H9 (cell line): ENCODE data around the gene SPATA17. TPM values are rescaled to one million over a fixed set of nuclear protein-coding genes. Genes with fewer than 3 reads are reported as not detected.

Experiments
- DNase-seq: peaks from one replicate; pipeline ENCODE4 v3.0.0-alpha.2; 2017
- H2AFZ ChIP-seq: one replicate; pipeline ENCODE4 v1.6.1; 2013; ENCODE audit warnings: mild to moderate bottlenecking, low read length, control low read depth, moderate library complexity
- H2AK5ac ChIP-seq: 2 replicates; pipeline ENCODE4 v1.6.1; 2013; ENCODE audit warnings: low read length, control low read depth, mixed read lengths; ENCODE audit not compliant: insufficient read length
- H2BK120ac ChIP-seq: one replicate; pipeline ENCODE4 v1.6.1; 2013; ENCODE audit warnings: low read depth, mild to moderate bottlenecking, low read length, control low read depth, inconsistent platforms; ENCODE audit not compliant: poor library complexity, severe bottlenecking
- H2BK12ac ChIP-seq: 2 replicates; pipeline ENCODE4 v1.6.1; 2013; ENCODE audit warnings: low read length, control low read depth, mixed read lengths, low read depth; ENCODE audit not compliant: insufficient read length
- H2BK15ac ChIP-seq: 2 replicates; pipeline ENCODE4 v1.6.1; 2013; ENCODE audit warnings: low read depth, low read length, control low read depth
- H2BK20ac ChIP-seq: one replicate; pipeline ENCODE4 v1.6.1; 2013; ENCODE audit warnings: low read depth, mild to moderate bottlenecking, low read length, control low read depth, inconsistent platforms; ENCODE audit not compliant: poor library complexity, severe bottlenecking
- H2BK5ac ChIP-seq: 2 replicates; pipeline ENCODE4 v1.6.1; 2013; ENCODE audit warnings: low read length, control low read depth, mixed read lengths; ENCODE audit not compliant: insufficient read length
- H3K14ac ChIP-seq: 2 replicates; pipeline ENCODE4 v1.6.1; 2013; ENCODE audit warnings: low read length, control low read depth; ENCODE audit not compliant: insufficient read depth
- H3K18ac ChIP-seq: 2 replicates; pipeline ENCODE4 v1.6.1; 2013; ENCODE audit warnings: low read depth, mild to moderate bottlenecking, mixed read lengths, low read length, control low read depth; ENCODE audit not compliant: insufficient read length
- H3K23ac ChIP-seq: 2 replicates; pipeline ENCODE4 v1.6.1; 2013; ENCODE audit warnings: low read length, control low read depth, mixed read lengths, low read depth; ENCODE audit not compliant: insufficient read length
- H3K23me2 ChIP-seq: 2 replicates; pipeline ENCODE4 v1.6.1; 2013; ENCODE audit warnings: low read depth, mild to moderate bottlenecking, mixed read lengths, low read length, control low read depth; ENCODE audit not compliant: insufficient read length, poor library complexity, severe bottlenecking
- H3K27ac ChIP-seq: 2 replicates; pipeline ENCODE4 v1.5.1; 2013; ENCODE audit warnings: low read length, control low read depth, mixed read lengths, low read depth; ENCODE audit not compliant: insufficient read length
- H3K27me3 ChIP-seq: 2 replicates; pipeline ENCODE4 v1.6.1; 2013; ENCODE audit warnings: low read length, control low read depth, inconsistent platforms; ENCODE audit not compliant: insufficient read depth
- H3K4ac ChIP-seq: 2 replicates; pipeline ENCODE4 v1.6.1; 2013; ENCODE audit warnings: low read depth, mild to moderate bottlenecking, control low read depth, inconsistent platforms, low read length, moderate library complexity
- H3K4me1 ChIP-seq: 2 replicates; pipeline ENCODE4 v1.6.1; 2013; ENCODE audit warnings: low read length, control low read depth, inconsistent platforms; ENCODE audit not compliant: insufficient read depth
- H3K4me2 ChIP-seq: 2 replicates; pipeline ENCODE4 v1.6.1; 2013; ENCODE audit warnings: low read length, control low read depth, mixed read lengths; ENCODE audit not compliant: insufficient read length, insufficient read depth
- H3K56ac ChIP-seq: 2 replicates; pipeline ENCODE4 v1.6.1; 2013; ENCODE audit warnings: low read depth, mild to moderate bottlenecking, mixed read lengths, low read length, control low read depth; ENCODE audit not compliant: insufficient read length
- H3K79me1 ChIP-seq: 2 replicates; pipeline ENCODE4 v1.6.1; 2013; ENCODE audit warnings: low read depth, mild to moderate bottlenecking, moderate library complexity, low read length, control low read depth, inconsistent platforms; ENCODE audit not compliant: insufficient read depth, poor library complexity, severe bottlenecking
- H3K79me2 ChIP-seq: 2 replicates; pipeline ENCODE4 v1.6.1; 2013; ENCODE audit warnings: low read length, control low read depth, inconsistent platforms; ENCODE audit not compliant: insufficient read depth
- H3K9ac ChIP-seq: 2 replicates; pipeline ENCODE4 v1.6.1; 2013; ENCODE audit warnings: low read length, control low read depth, mixed read lengths; ENCODE audit not compliant: insufficient read length; ENCODE audit errors: extremely low read depth
- H3K9me3 ChIP-seq: one replicate; pipeline ENCODE4 v1.6.1; 2013; ENCODE audit warnings: low read depth, low read length, inconsistent platforms; ENCODE audit not compliant: control insufficient read depth
- H3T11ph ChIP-seq: one replicate; pipeline ENCODE4 v1.6.1; 2013; ENCODE audit warnings: mild to moderate bottlenecking, low read length, control low read depth, inconsistent platforms
- H4K20me1 ChIP-seq: one replicate; pipeline ENCODE4 v1.6.1; 2013; ENCODE audit not compliant: control insufficient read depth, insufficient read length, insufficient read depth
- H4K5ac ChIP-seq: 2 replicates; pipeline ENCODE4 v1.6.1; 2013; ENCODE audit warnings: low read depth, mild to moderate bottlenecking, mixed read lengths, low read length, control low read depth; ENCODE audit not compliant: insufficient read length
- H4K8ac ChIP-seq: replicated peaks from 2 replicates; pipeline ENCODE4 v1.6.1; 2013; ENCODE audit warnings: low read length, control low read depth, mixed read lengths, low read depth; ENCODE audit not compliant: insufficient read length
- H4K91ac ChIP-seq: 2 replicates; pipeline ENCODE4 v1.6.1; 2013; ENCODE audit warnings: low read depth, mild to moderate bottlenecking, moderate library complexity, mixed read lengths, low read length, control low read depth; ENCODE audit not compliant: insufficient read length
- H3K27ac Mint-ChIP-seq, 3 experiments: 2 replicates in 2 of 3; 3 replicates in 1 of 3; pipeline ENCODE4 v1.8.0; 2020 to 2021; ENCODE audit warnings: mixed read lengths in 3 of 3, mild to moderate bottlenecking in 1 of 3, moderate library complexity in 1 of 3
- H3K27me3 Mint-ChIP-seq: 2 replicates; pipeline ENCODE4 v1.8.0; 2021; ENCODE audit warnings: low read depth, mild to moderate bottlenecking, moderate library complexity, mixed read lengths
- H3K36me3 Mint-ChIP-seq, 3 experiments: 2 replicates in 2 of 3; 3 replicates in 1 of 3; pipeline ENCODE4 v1.8.0; 2020 to 2021; ENCODE audit warnings: low read depth in 3 of 3, mixed read lengths in 3 of 3; ENCODE audit not compliant: insufficient read depth in 1 of 3
- H3K4me1 Mint-ChIP-seq, 2 experiments: 2 replicates each; pipeline ENCODE4 v1.8.0; 2020; ENCODE audit warnings: mixed read lengths in 2 of 2
- H3K4me3 Mint-ChIP-seq, 2 experiments: 2 replicates in 1 of 2; 3 replicates in 1 of 2; pipeline ENCODE4 v1.8.0; 2020 to 2021; ENCODE audit warnings: mild to moderate bottlenecking in 2 of 2, mixed read lengths in 2 of 2, moderate library complexity in 1 of 2
- H3K9me3 Mint-ChIP-seq, 2 experiments: 2 replicates in 1 of 2; 3 replicates in 1 of 2; pipeline ENCODE4 v1.8.0; 2020; ENCODE audit warnings: mild to moderate bottlenecking in 2 of 2, mixed read lengths in 2 of 2, moderate library complexity in 1 of 2
- WGBS: extraction: QIAGEN DNeasy Blood & Tissue Kit; methylation state at CpG from one replicate; pipeline ENCODE4 v1.1.7; 2013; ENCODE audit warnings: missing lambda C conversion rate, low lambda C conversion rate, mixed read lengths; ENCODE audit not compliant: insufficient read length; ENCODE audit errors: extremely low coverage; 5-methylcytosine and 5-hydroxymethylcytosine counted together
- total RNA-seq: library from RNA; stranded (reverse); gene quantifications from 2 replicates; pipeline ENCODE4 v1.2.1, GENCODE V29; 2021
- TF ChIP-seq, protein P1 (sequence below): fragments of 200-600 bp; sonication (generic); conservative IDR thresholded peaks from 3 replicates; pipeline ENCODE4 v1.8.0; 2021; ENCODE audit warnings: antibody characterized with exemption, mild to moderate bottlenecking

The SPATA17 gene
- total RNA-seq, 1 experiment from 2014 or later: 0.44 TPM

GRCh38 chr1:217892750-217893149, 261.6 kb downstream of the SPATA17 start:
- no peak overlapping the region for H3K4me2 ChIP-seq
- no peak overlapping the region for H2AK5ac ChIP-seq
- peaks cover 5 to 10% of the 10 kb centered on the region in 2 experiments; a peak in 3 of 4 replicates for H3K4me1 Mint-ChIP-seq
- H2BK5ac ChIP-seq: no peak overlapping the region
- H3K14ac ChIP-seq: no peak overlapping the region
- H3K23me2 ChIP-seq: no peaks in the 10 kb centered on the region
- H3K36me3 Mint-ChIP-seq: 0 out of 7 replicates have a peak, but pooled peaks cover 0 to 5% (median 0%) of the 10 kb centered on the region in 3 experiments
- WGBS: no CpG with 5 or more reads among the region's 3 CpGs
- H2BK12ac ChIP-seq: no peak overlapping the region
- H3T11ph ChIP-seq: no peak overlapping the region
- H2BK120ac ChIP-seq: no peak overlapping the region
- H3K56ac ChIP-seq: no peak overlapping the region
- H4K20me1 ChIP-seq: no peaks in the 10 kb centered on the region
- H3K27ac ChIP-seq: no peak overlapping the region
- no peaks in the 10 kb centered on the region; the same call in 1 of the 2 replicates for H3K4me1 ChIP-seq
- no peak overlapping the region for H4K8ac ChIP-seq
- H4K91ac ChIP-seq: no peak overlapping the region
- no peaks in the 10 kb centered on the region for H3K9me3 ChIP-seq
- no peak for DNase-seq
- H3K4me3 Mint-ChIP-seq: no peak overlapping the region
- no peak overlapping the region for H2BK20ac ChIP-seq
- no peak overlapping the region for H3K18ac ChIP-seq
- no peak overlapping the region for H2BK15ac ChIP-seq
- no peak overlapping the region for H3K4ac ChIP-seq
- no peaks in the 10 kb centered on the region for H3K27me3 Mint-ChIP-seq
- no peak overlapping the region for H3K9ac ChIP-seq
- peaks cover 0 to 5% of the 10 kb centered on the region in 2 experiments; a peak in 1 of 5 replicates for H3K9me3 Mint-ChIP-seq
- no peaks in the 10 kb centered on the region for H3K79me2 ChIP-seq
- no peaks in the 10 kb centered on the region for H3K27me3 ChIP-seq
- H3K79me1 ChIP-seq: no peaks in the 10 kb centered on the region
- no peak overlapping the region for H3K23ac ChIP-seq
- no peak overlapping the region for H2AFZ ChIP-seq
- no peak overlapping the region for H4K5ac ChIP-seq
- TF ChIP-seq, protein P1, sequence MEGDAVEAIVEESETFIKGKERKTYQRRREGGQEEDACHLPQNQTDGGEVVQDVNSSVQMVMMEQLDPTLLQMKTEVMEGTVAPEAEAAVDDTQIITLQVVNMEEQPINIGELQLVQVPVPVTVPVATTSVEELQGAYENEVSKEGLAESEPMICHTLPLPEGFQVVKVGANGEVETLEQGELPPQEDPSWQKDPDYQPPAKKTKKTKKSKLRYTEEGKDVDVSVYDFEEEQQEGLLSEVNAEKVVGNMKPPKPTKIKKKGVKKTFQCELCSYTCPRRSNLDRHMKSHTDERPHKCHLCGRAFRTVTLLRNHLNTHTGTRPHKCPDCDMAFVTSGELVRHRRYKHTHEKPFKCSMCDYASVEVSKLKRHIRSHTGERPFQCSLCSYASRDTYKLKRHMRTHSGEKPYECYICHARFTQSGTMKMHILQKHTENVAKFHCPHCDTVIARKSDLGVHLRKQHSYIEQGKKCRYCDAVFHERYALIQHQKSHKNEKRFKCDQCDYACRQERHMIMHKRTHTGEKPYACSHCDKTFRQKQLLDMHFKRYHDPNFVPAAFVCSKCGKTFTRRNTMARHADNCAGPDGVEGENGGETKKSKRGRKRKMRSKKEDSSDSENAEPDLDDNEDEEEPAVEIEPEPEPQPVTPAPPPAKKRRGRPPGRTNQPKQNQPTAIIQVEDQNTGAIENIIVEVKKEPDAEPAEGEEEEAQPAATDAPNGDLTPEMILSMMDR: no peak
- no peak overlapping the region for H3K27ac Mint-ChIP-seq
